Adrenal gland (tissue), 5 donors: ENCODE data around the gene CCL1.

Source experiments
- POLR2A ChIP-seq, 2 donors: fragments of 450-650 bp; IDR thresholded peaks; one replicate each; pipeline ENCODE4 v1.6.1; 2017; ENCODE audit warnings: antibody characterized with exemption in 2 of 2, mild to moderate bottlenecking in 2 of 2, moderate library complexity in 1 of 2
- TF ChIP-seq, protein P1 (sequence below), 6 experiments: fragments of 450-650 bp in 4 of 6; fragments of 200-600 bp in 2 of 6; sonication (generic) in 1 of 6; IDR thresholded peaks; 1 replicate in 5 of 6; 2 replicates in 1 of 6; pipeline versions ENCODE4 v1.5.1 to v1.8.0; 2016 to 2021; ENCODE audit warnings: antibody characterized with exemption in 6 of 6, mild to moderate bottlenecking in 2 of 6, moderate library complexity in 1 of 6
- donor health status: DM: no; HTN: no; CAD: no.

DNA sequence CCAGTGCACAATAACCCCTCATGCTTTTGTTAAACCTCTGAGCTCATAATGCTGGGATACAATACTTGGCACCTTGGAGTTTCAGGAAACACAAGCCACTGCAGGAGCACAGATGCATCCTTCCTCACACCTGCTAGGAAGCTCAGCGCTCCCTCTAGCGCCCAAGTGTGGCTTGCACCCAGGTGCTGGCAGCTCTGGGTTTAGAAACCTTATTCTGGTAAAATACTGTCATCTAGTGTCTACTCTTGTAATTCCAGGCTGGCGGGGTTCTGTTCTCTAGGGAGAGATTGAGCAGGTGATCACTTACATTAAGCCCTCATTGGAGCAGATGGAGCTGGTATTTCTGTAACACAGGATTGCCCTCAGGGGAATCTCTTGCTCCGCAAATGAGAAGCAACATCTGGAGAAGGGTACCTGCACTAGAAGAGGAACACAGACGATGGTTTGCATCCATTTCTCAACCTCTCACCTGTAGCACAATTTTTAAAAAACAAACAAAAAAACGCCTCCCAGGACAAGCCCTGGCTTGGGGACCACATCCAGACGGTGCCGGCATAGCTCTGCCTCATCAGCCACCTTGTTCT, 1.5 kb downstream of the CCL1 start:
- TF ChIP-seq, protein P1, sequence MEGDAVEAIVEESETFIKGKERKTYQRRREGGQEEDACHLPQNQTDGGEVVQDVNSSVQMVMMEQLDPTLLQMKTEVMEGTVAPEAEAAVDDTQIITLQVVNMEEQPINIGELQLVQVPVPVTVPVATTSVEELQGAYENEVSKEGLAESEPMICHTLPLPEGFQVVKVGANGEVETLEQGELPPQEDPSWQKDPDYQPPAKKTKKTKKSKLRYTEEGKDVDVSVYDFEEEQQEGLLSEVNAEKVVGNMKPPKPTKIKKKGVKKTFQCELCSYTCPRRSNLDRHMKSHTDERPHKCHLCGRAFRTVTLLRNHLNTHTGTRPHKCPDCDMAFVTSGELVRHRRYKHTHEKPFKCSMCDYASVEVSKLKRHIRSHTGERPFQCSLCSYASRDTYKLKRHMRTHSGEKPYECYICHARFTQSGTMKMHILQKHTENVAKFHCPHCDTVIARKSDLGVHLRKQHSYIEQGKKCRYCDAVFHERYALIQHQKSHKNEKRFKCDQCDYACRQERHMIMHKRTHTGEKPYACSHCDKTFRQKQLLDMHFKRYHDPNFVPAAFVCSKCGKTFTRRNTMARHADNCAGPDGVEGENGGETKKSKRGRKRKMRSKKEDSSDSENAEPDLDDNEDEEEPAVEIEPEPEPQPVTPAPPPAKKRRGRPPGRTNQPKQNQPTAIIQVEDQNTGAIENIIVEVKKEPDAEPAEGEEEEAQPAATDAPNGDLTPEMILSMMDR (IDR thresholded peaks at IDR 0.05) = peak; percentile 97 to 100 (median 100)
- TF ChIP-seq POLR2A (IDR thresholded peaks at IDR 0.05) = no peak
